Neural progenitor cell (in vitro differentiated cells): ENCODE measurements around the gene MOAP1.

Source experiments
- CTCF ChIP-seq: fragments of 200-600 bp; sonication (generic); IDR thresholded peaks from 2 replicates; pipeline ENCODE4 v1.5.1; 2017; ENCODE audit warnings: antibody characterized with exemption, mild to moderate bottlenecking
- EZH2 ChIP-seq: fragments of 200-600 bp; sonication (generic); IDR thresholded peaks from 2 replicates; pipeline ENCODE4 v1.6.1; 2017; ENCODE audit warnings: antibody characterized with exemption, mild to moderate bottlenecking, moderate library complexity

- TF ChIP-seq CTCF (no peak), EZH2 (no peak)
Observed at GRCh38 chr14:93214598-93214997, 29.9 kb upstream of the MOAP1 start.
